GM23338 (cell line): ENCODE results near the gene KAZN. TPM values are rescaled to one million over a fixed set of nuclear protein-coding genes. Genes with fewer than 3 reads are reported as not detected.

ENCODE experiments used
- ATAC-seq: fragments of 200-7000 bp; cut with Tn5 transposase; 3 replicates; pipeline ENCODE4 v1.9.1; 2020
- DNase-seq: peaks from one replicate; pipeline ENCODE4 v3.0.0-alpha.2; 2015; ENCODE audit warnings: low spot score
- H2AFZ ChIP-seq: fragments of 200-600 bp; sonication (generic); 2 replicates; pipeline ENCODE4 v1.8.0; 2016; ENCODE audit warnings: antibody characterized with exemption, mild to moderate bottlenecking, moderate library complexity
- H3F3A ChIP-seq: fragments of 200-600 bp; sonication (generic); replicated peaks from 2 replicates; pipeline ENCODE4 v1.8.0; 2017; ENCODE audit warnings: antibody characterized with exemption, mixed run types, low read depth
- H3K27ac ChIP-seq: fragments of 200-600 bp; sonication (generic); 2 replicates; pipeline ENCODE4 v1.6.1; 2016; ENCODE audit warnings: low read depth
- H3K27me3 ChIP-seq: fragments of 200-600 bp; sonication (generic); 2 replicates; pipeline ENCODE4 v1.8.0; 2016; ENCODE audit warnings: mild to moderate bottlenecking, mixed run types, moderate library complexity; ENCODE audit not compliant: insufficient read depth
- H3K36me3 ChIP-seq: fragments of 200-600 bp; sonication (generic); 2 replicates; pipeline ENCODE4 v1.8.0; 2016; ENCODE audit warnings: mild to moderate bottlenecking; ENCODE audit not compliant: insufficient read depth
- H3K4me1 ChIP-seq: fragments of 200-600 bp; sonication (generic); 2 replicates; pipeline ENCODE4 v1.8.0; 2016; ENCODE audit warnings: mild to moderate bottlenecking, moderate library complexity; ENCODE audit not compliant: insufficient read depth
- H3K4me2 ChIP-seq: fragments of 200-600 bp; sonication (generic); 2 replicates; pipeline ENCODE4 v1.7.1; 2017; ENCODE audit warnings: mixed run types
- H3K4me3 ChIP-seq: fragments of 200-600 bp; sonication (generic); 2 replicates; pipeline ENCODE4 v1.6.1; 2016; ENCODE audit warnings: mixed run types
- H3K79me2 ChIP-seq: fragments of 200-600 bp; sonication (generic); replicated peaks from 2 replicates; pipeline ENCODE4 v1.8.0; 2017; ENCODE audit warnings: mild to moderate bottlenecking; ENCODE audit not compliant: insufficient read depth
- H3K9me2 ChIP-seq: fragments of 200-600 bp; sonication (generic); 2 replicates; pipeline ENCODE4 v1.8.0; 2017; ENCODE audit not compliant: insufficient read depth
- H4K20me1 ChIP-seq: fragments of 200-600 bp; sonication (generic); replicated peaks from 2 replicates; pipeline ENCODE4 v1.8.0; 2017; ENCODE audit warnings: mild to moderate bottlenecking; ENCODE audit not compliant: insufficient read depth
- H3K27ac Mint-ChIP-seq: 2 replicates; pipeline ENCODE4 v1.8.0; 2020; ENCODE audit warnings: inconsistent platforms, mild to moderate bottlenecking, moderate library complexity, mixed read lengths
- H3K27me3 Mint-ChIP-seq: 3 replicates; pipeline ENCODE4 v1.8.0; 2022; ENCODE audit warnings: low read depth, mild to moderate bottlenecking, moderate library complexity, mixed read lengths, inconsistent platforms; ENCODE audit not compliant: insufficient read depth, poor library complexity
- H3K36me3 Mint-ChIP-seq: 3 replicates; pipeline ENCODE4 v1.8.0; 2021; ENCODE audit warnings: low read depth, mild to moderate bottlenecking, inconsistent platforms, moderate library complexity, mixed read lengths
- H3K4me1 Mint-ChIP-seq: 3 replicates; pipeline ENCODE4 v1.8.0; 2020; ENCODE audit warnings: mild to moderate bottlenecking, inconsistent platforms, mixed read lengths
- H3K4me3 Mint-ChIP-seq: 3 replicates; pipeline ENCODE4 v1.8.0; 2021; ENCODE audit warnings: moderate library complexity, mild to moderate bottlenecking, inconsistent platforms, mixed read lengths
- H3K9me3 Mint-ChIP-seq: 3 replicates; pipeline ENCODE4 v1.8.0; 2020; ENCODE audit warnings: moderate library complexity, mild to moderate bottlenecking, inconsistent platforms, mixed read lengths
- CREB1 ChIP-seq: fragments of 250-450 bp; sonication (Bioruptor Pico); IDR thresholded peaks from 2 replicates; pipeline ENCODE4 v1.5.0; 2020; ENCODE audit warnings: low read depth, mild to moderate bottlenecking, moderate library complexity
- CTCF ChIP-seq, 2 experiments: fragments of 200-600 bp in 1 of 2; sonication (generic) in 1 of 2; conservative IDR thresholded peaks; 2 replicates each; pipeline versions ENCODE4 v1.5.1 to v1.6.1; 2016 to 2017; ENCODE audit warnings: antibody characterized with exemption in 2 of 2, low read depth in 2 of 2, mild to moderate bottlenecking in 2 of 2, moderate library complexity in 1 of 2
- ETS1 ChIP-seq: IDR thresholded peaks from 2 replicates; pipeline ENCODE4 v1.6.1; 2016; ENCODE audit warnings: antibody characterized with exemption
- EZH2 ChIP-seq: fragments of 200-600 bp; sonication (generic); IDR thresholded peaks from one replicate; pipeline ENCODE4 v1.8.0; 2017; ENCODE audit warnings: antibody characterized with exemption, mild to moderate bottlenecking, low read depth; ENCODE audit not compliant: unreplicated experiment
- EZH2phosphoT487 ChIP-seq: fragments of 200-600 bp; sonication (generic); IDR thresholded peaks from one replicate; pipeline ENCODE4 v1.8.1; 2018; ENCODE audit warnings: antibody characterized with exemption; ENCODE audit not compliant: unreplicated experiment
- JUNB ChIP-seq: IDR thresholded peaks from one replicate; pipeline ENCODE4 v1.6.1; 2016; ENCODE audit warnings: antibody characterized with exemption; ENCODE audit not compliant: unreplicated experiment
- NANOG ChIP-seq: IDR thresholded peaks from 2 replicates; pipeline ENCODE4 v1.6.1; 2016; ENCODE audit warnings: antibody characterized with exemption, borderline replicate concordance
- POLR2AphosphoS5 ChIP-seq: IDR thresholded peaks from 2 replicates; pipeline ENCODE4 v1.6.1; 2016; ENCODE audit warnings: antibody characterized with exemption, low read depth
- REST ChIP-seq: IDR thresholded peaks from one replicate; pipeline ENCODE4 v1.6.1; 2018; ENCODE audit warnings: antibody characterized with exemption; ENCODE audit not compliant: unreplicated experiment
- STAT1 ChIP-seq: IDR thresholded peaks from one replicate; pipeline ENCODE4 v1.6.1; 2016; ENCODE audit warnings: antibody characterized with exemption; ENCODE audit not compliant: unreplicated experiment
- ZNF114 ChIP-seq: fragments of 250-450 bp; sonication (Bioruptor Pico); IDR thresholded peaks from 2 replicates; pipeline ENCODE4 v1.5.0; 2020; ENCODE audit warnings: mild to moderate bottlenecking, moderate library complexity
- ZNF331 ChIP-seq: fragments of 250-450 bp; sonication (Bioruptor Pico); IDR thresholded peaks from 2 replicates; pipeline ENCODE4 v1.5.0; 2020; ENCODE audit warnings: low read depth, mild to moderate bottlenecking, moderate library complexity
- polyA plus RNA-seq: library from polyadenylated mRNA; unstranded; fragments of >200 nt; fragmentation: Nextera tagmentation; extraction: Ambion mirVana; gene quantifications from 2 replicates; pipeline ENCODE4 v1.2.1, GENCODE V29; 2016
- total RNA-seq: library from RNA; depleted of rRNA; stranded (reverse); fragments of >200 nt; shearing (Covaris generic); gene quantifications from 2 replicates; pipeline ENCODE4 v1.2.3, GENCODE V29; 2014

KAZN gene
- total and polyA plus RNA-seq, 2 experiments from 2014 or later, result 9.9 to 15.0 TPM

DNA sequence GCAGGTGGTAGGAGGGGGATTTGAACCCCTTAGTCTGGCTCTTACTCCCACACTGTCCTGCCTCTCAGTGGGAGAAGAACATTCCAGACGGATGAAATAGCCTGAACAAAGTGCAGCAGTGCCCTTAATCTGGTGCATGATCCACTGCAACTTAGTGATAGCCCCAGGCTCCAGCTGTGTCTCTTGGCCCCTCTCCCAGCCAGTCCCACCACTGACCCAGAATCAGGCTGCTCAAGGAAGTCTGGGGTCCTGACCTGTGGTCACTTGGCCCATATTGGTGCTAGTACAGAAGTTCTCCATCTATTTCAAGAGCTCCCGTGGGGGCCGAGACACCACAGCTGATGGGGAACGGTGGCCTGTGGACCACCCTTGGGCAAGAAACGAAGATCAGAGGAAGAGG, 255.0 kb downstream of the KAZN start:
- Mint-ChIP-seq H3K9me3 (no peaks in the 10 kb centered on the region), H3K4me3 (no peak overlapping the region), H3K4me1 (peaks cover 12% of the 10 kb centered on the region), H3K36me3 (no peaks in the 10 kb centered on the region), H3K27me3 (no peaks in the 10 kb centered on the region), H3K27ac (no peak overlapping the region)
- Histone ChIP-seq H3K9me2 (no peaks in the 10 kb centered on the region), H3K27ac (no peak overlapping the region), H3K27me3 (no peaks in the 10 kb centered on the region), H3K4me1 (no peaks in the 10 kb centered on the region; the same call in 1 of the 2 replicates), H3K79me2 (no peaks in the 10 kb centered on the region), H2AFZ (no peak overlapping the region), H4K20me1 (no peaks in the 10 kb centered on the region), H3K4me3 (no peak overlapping the region), H3K36me3 (no peaks in the 10 kb centered on the region), H3F3A (no peaks in the 10 kb centered on the region), H3K4me2 (no peak overlapping the region)
- no peak for TF ChIP-seq ZNF331 (CRISPR knock-in tag)
- DNase-seq (no peak), ATAC-seq (no peak)

- Histone ChIP-seq H3K4me3 (no peak overlapping the region), H3K79me2 (no peaks in the 10 kb centered on the region), H3K27ac (no peak overlapping the region), H3F3A (no peaks in the 10 kb centered on the region), H3K36me3 (no peaks in the 10 kb centered on the region), H2AFZ (no peak overlapping the region), H3K9me2 (no peaks in the 10 kb centered on the region), H3K27me3 (no peaks in the 10 kb centered on the region), H3K4me2 (no peak overlapping the region), H3K4me1 (no peaks in the 10 kb centered on the region; the same call in 1 of the 2 replicates), H4K20me1 (no peaks in the 10 kb centered on the region)
- no peak overlapping the region for H3K27ac Mint-ChIP-seq
- TF ChIP-seq CTCF (conservative IDR thresholded peaks at IDR 0.05; ENCODE audit: low read depth in 2 of 2) (no peak), STAT1 (no peak), ZNF114 (CRISPR knock-in tag) (no peak)
- H3K36me3 Mint-ChIP-seq, result no peaks in the 10 kb centered on the region
- ATAC-seq (no peak), DNase-seq (no peak)
- H3K4me1 Mint-ChIP-seq, result peaks cover 12% of the 10 kb centered on the region
- no peaks in the 10 kb centered on the region for H3K27me3 Mint-ChIP-seq
- no peak overlapping the region for H3K4me3 Mint-ChIP-seq
- H3K9me3 Mint-ChIP-seq, result no peaks in the 10 kb centered on the region
These were observed 256.8 kb downstream of the KAZN start for GRCh38 chr1:14855268-14855667.

DNA sequence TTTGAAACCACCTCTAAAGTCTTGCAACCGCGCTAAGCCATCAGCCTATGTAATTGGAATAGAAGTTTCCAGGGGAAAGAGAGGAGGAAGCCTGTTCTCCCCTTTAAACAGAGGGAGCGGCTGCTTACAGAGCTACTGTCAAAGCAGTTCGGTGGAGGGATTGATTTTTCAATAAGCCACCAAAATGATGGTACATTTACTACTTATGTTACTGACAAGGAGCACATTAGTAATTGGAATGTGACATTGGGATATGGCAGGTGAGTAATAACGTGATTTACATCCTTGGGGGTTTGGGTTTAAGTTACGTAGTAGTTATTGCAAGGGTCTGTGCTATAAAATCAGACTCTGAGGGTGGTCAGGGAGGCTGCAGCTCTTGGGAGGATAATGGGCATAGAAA, 257.3 kb downstream of the KAZN start:
- no peaks in the 10 kb centered on the region for H3K79me2 ChIP-seq
- H3K4me1 Mint-ChIP-seq, result peaks cover 12% of the 10 kb centered on the region
- no peak for TF ChIP-seq ZNF114 (CRISPR knock-in tag)
- no peak for TF ChIP-seq POLR2AphosphoS5
- no peak for TF ChIP-seq JUNB
- no peak for TF ChIP-seq EZH2phosphoT487
- no peak for TF ChIP-seq CREB1 (CRISPR knock-in tag)
- TF ChIP-seq ETS1, result no peak
- TF ChIP-seq NANOG, result no peak
- TF ChIP-seq EZH2, result no peak
- no peak for TF ChIP-seq REST
- no peak for TF ChIP-seq STAT1
- no peak for TF ChIP-seq CTCF (conservative IDR thresholded peaks at IDR 0.05; ENCODE audit: low read depth in 2 of 2)

More for the DNA sequence above, 257.3 kb downstream of the KAZN start:
- Mint-ChIP-seq H3K27me3 (no peaks in the 10 kb centered on the region), H3K36me3 (no peaks in the 10 kb centered on the region), H3K4me3 (no peak overlapping the region), H3K9me3 (no peaks in the 10 kb centered on the region), H3K27ac (no peak overlapping the region)
- DNase-seq, result no peak
- Histone ChIP-seq H3F3A (no peaks in the 10 kb centered on the region), H3K4me1 (no peaks in the 10 kb centered on the region; the same call in 1 of the 2 replicates), H3K36me3 (no peaks in the 10 kb centered on the region), H4K20me1 (no peaks in the 10 kb centered on the region), H3K27ac (no peak overlapping the region), H3K4me2 (no peak overlapping the region), H3K4me3 (no peak overlapping the region), H3K9me2 (no peaks in the 10 kb centered on the region), H2AFZ (no peak overlapping the region), H3K27me3 (no peaks in the 10 kb centered on the region)
- ATAC-seq, result no peak
